Suprapubic skin (tissue), 4 donors: ENCODE data around the gene DIO3. TPM values are rescaled to one million over a fixed set of nuclear protein-coding genes. Genes with fewer than 3 reads are reported as not detected.

Experiments used
- DNase-seq, 2 donors: peaks; one replicate each; pipeline ENCODE4 v3.0.0-alpha.2; 2019; ENCODE audit warnings: low spot score in 2 of 2
- H3K27ac ChIP-seq: fragments of 200-600 bp; sonication (generic); one replicate; pipeline ENCODE4 v1.5.1; 2019
- H3K27me3 ChIP-seq: fragments of 200-600 bp; sonication (generic); one replicate; pipeline ENCODE4 v1.5.1; 2019
- H3K36me3 ChIP-seq: fragments of 200-600 bp; sonication (generic); one replicate; pipeline ENCODE4 v1.5.1; 2019
- H3K4me1 ChIP-seq: fragments of 200-600 bp; sonication (generic); one replicate; pipeline ENCODE4 v1.5.1; 2019
- H3K4me3 ChIP-seq: fragments of 200-600 bp; sonication (generic); one replicate; pipeline ENCODE4 v1.5.1; 2019; ENCODE audit warnings: mild to moderate bottlenecking
- H3K9me3 ChIP-seq: fragments of 200-600 bp; sonication (generic); one replicate; pipeline ENCODE4 v1.5.1; 2019
- CTCF ChIP-seq, 2 donors: fragments of 200-600 bp in 1 of 2; fragments of 450-650 bp in 1 of 2; sonication (generic) in 1 of 2; IDR thresholded peaks; one replicate each; pipeline ENCODE4 v1.5.1; 2016 to 2019; ENCODE audit warnings: antibody characterized with exemption in 2 of 2, mild to moderate bottlenecking in 1 of 2, moderate library complexity in 1 of 2
- EP300 ChIP-seq: sonication (generic); formaldehyde crosslinking; IDR thresholded peaks from one replicate; pipeline ENCODE4 v1.6.1; 2017; ENCODE audit warnings: antibody characterized with exemption
- POLR2A ChIP-seq, 2 donors: fragments of 450-650 bp; IDR thresholded peaks; one replicate each; pipeline ENCODE4 v1.6.1; 2017; ENCODE audit warnings: antibody characterized with exemption in 2 of 2, mild to moderate bottlenecking in 2 of 2, moderate library complexity in 2 of 2
- POLR2AphosphoS5 ChIP-seq, 3 donors: sonication (generic); formaldehyde crosslinking; IDR thresholded peaks; one replicate each; pipeline ENCODE4 v1.6.1; 2017; ENCODE audit warnings: antibody characterized with exemption in 3 of 3
- WGBS: methylation state at CpG from one replicate; pipeline ENCODE4 v1.1.5; 2018; 5-methylcytosine and 5-hydroxymethylcytosine counted together
- total RNA-seq, 4 donors: library from RNA; depleted of rRNA; stranded (reverse); fragments of >200 nt; gene quantifications; one replicate each; pipeline ENCODE4 v1.1.0, GENCODE V29; 2016

The DIO3 gene
- total RNA-seq, 4 donors from 2014 or later: 0.44 to 0.89 (median 0.82) TPM

DNA sequence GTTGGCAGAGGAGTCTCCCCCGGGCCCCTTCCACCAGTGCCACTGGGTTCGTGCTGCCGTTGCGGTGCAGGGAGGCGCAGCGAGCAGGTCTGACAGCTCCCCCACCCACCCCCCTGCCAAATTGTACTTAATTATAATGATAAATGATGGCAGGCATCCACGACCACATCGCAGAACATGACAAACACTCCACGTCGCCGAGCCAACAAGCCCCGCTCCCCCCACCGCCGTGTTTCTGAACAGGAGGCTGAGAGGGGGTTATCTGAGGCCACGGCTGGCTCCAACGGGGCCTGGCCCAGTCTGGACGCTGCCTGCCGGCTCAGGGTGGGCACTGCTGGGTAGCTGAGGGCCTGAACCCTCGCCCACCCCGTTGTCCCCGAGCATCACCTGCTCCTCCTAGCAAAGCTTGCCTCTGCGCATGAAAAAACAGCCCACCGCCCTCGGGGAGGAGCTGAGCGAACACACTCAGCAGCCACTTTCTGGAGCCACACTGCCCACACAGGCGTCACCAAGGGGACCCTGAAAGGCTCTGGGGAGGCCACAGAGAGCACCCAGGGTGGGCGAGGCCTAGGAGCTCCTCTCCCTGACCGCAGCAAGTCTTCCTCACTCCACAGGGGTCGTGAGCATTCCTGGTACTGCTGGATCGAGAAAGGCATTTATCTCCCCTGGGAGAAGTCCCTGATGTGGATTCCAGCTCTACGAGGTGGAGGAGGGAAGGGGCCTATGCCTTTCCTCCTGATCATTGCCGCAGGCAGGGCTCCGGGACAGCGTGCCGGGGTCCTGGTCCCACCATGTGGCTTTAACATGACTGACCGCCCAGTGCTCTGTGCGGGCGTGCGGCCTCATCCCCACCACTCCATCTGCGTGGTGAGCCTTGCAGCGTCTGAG, 35.4 kb upstream of the DIO3 start:
- Histone ChIP-seq H3K36me3 (no peaks in the 10 kb centered on the region), H3K4me1 (peaks cover 10% of the 10 kb centered on the region), H3K4me3 (no peak overlapping the region), H3K27me3 (peaks cover 17% of the 10 kb centered on the region), H3K9me3 (no peaks in the 10 kb centered on the region), H3K27ac (no peak overlapping the region)
- WGBS: 64% methylated on average over 9 of the region's 41 CpGs
- TF ChIP-seq CTCF (IDR thresholded peaks at IDR 0.05) (no peak), EP300 (no peak), POLR2A (IDR thresholded peaks at IDR 0.05) (no peak), POLR2AphosphoS5 (IDR thresholded peaks at IDR 0.05) (no peak)
- no peak for DNase-seq

- no peak for TF ChIP-seq POLR2AphosphoS5 (IDR thresholded peaks at IDR 0.05)
- TF ChIP-seq POLR2A (IDR thresholded peaks at IDR 0.05): no peak
- TF ChIP-seq EP300: no peak
- TF ChIP-seq CTCF (IDR thresholded peaks at IDR 0.05): no peak
Measured at GRCh38 chr14:101527987-101528386, 33.3 kb upstream of the DIO3 start.

GRCh38 chr14:101529079-101529478, 32.2 kb upstream of the DIO3 start:
- no peak for DNase-seq
- Histone ChIP-seq H3K4me3 (no peak overlapping the region), H3K9me3 (no peaks in the 10 kb centered on the region), H3K27ac (no peak overlapping the region), H3K4me1 (no peaks in the 10 kb centered on the region), H3K36me3 (no peaks in the 10 kb centered on the region), H3K27me3 (peaks cover 17% of the 10 kb centered on the region)
- WGBS: 63% methylated on average over 11 of the region's 13 CpGs
- TF ChIP-seq CTCF (IDR thresholded peaks at IDR 0.05) (no peak), POLR2AphosphoS5 (IDR thresholded peaks at IDR 0.05) (no peak)

More at GRCh38 chr14:101527987-101528386, 33.3 kb upstream of the DIO3 start:
- no peaks in the 10 kb centered on the region for H3K4me1 ChIP-seq
- 66% methylated on average over 11 of the region's 11 CpGs for WGBS
- no peak overlapping the region for H3K4me3 ChIP-seq
- no peak overlapping the region for H3K27ac ChIP-seq
- no peaks in the 10 kb centered on the region for H3K36me3 ChIP-seq
- H3K9me3 ChIP-seq: no peaks in the 10 kb centered on the region
- peaks cover 17% of the 10 kb centered on the region for H3K27me3 ChIP-seq
- DNase-seq: no peak

DNA sequence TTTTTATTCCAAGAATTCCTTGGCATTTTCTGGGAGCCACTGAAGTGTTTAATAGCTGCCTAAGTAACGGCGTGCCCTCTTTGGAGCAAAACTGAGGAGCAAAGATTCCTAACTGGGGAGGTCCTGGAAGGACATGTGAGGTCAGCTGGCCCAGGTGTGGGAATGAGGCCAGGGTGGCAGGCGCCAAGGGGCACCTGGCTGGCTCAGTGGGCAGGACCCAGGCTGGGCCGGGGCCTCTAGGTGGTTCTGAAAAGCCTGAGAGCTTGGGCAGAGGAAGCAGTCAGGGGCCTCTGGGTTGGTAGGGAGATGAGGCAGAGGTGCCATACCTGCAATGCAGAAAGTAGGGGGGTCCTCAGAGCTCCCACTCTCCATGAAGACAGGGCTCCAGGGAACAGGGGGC, 27.1 kb upstream of the DIO3 start:
- no peak for DNase-seq
- WGBS: 71% methylated on average over 2 of the region's 4 CpGs

More for the DNA sequence above, 27.1 kb upstream of the DIO3 start:
- Histone ChIP-seq H3K4me1 (peaks cover 12% of the 10 kb centered on the region), H3K27me3 (peaks cover 8% of the 10 kb centered on the region), H3K9me3 (no peaks in the 10 kb centered on the region), H3K36me3 (no peaks in the 10 kb centered on the region), H3K4me3 (no peak overlapping the region), H3K27ac (no peak overlapping the region)
- TF ChIP-seq EP300: no peak
- TF ChIP-seq POLR2A (IDR thresholded peaks at IDR 0.05): no peak
- TF ChIP-seq POLR2AphosphoS5 (IDR thresholded peaks at IDR 0.05): no peak
- no peak for TF ChIP-seq CTCF (IDR thresholded peaks at IDR 0.05)
